Hematopoietic multipotent progenitor cell treated with erythropoietin and hydrocortisone succinate and interleukin-3 and kit ligand, for 4 days (in vitro differentiated cells): ENCODE results near the gene ECHS1.
"Not testable (repeated sequence)": the region's sequence is repeated elsewhere in the genome, so short reads cannot be mapped to it uniquely, and the experiment has no call there.

Experiments
- DNase-seq: peaks from one replicate; pipeline ENCODE4 v3.0.0-alpha.2; 2015

The ECHS1 gene

DNA sequence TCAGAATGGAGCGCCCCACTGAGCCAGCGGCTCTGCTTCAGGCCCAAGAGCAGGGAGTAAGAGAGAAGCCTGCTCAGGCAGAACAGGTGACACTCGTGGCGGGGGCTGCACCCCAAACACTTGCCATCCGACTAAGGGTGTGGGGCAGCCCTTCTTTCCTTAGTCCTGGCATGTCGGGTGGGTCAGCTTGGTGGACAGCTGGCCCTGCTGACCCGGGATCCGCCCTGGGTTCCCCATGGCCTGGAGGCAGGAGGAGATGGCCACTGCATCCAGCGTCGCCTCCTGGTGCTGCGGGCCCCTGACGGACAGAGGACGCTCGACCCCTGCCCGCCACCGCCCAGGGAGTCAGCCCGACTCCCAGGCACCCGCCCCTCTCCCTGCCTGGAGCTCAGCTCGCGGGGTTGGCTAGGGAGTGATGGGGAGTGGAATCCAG lies 4.7 kb upstream of the ECHS1 start:
- no peak for DNase-seq

GRCh38 chr10:133377025-133377817 lies 4.1 kb upstream of the ECHS1 start:
- no peak for DNase-seq

GRCh38 chr10:133376183-133376582 lies 3.0 kb upstream of the ECHS1 start:
- DNase-seq: not testable (repeated sequence)

DNA sequence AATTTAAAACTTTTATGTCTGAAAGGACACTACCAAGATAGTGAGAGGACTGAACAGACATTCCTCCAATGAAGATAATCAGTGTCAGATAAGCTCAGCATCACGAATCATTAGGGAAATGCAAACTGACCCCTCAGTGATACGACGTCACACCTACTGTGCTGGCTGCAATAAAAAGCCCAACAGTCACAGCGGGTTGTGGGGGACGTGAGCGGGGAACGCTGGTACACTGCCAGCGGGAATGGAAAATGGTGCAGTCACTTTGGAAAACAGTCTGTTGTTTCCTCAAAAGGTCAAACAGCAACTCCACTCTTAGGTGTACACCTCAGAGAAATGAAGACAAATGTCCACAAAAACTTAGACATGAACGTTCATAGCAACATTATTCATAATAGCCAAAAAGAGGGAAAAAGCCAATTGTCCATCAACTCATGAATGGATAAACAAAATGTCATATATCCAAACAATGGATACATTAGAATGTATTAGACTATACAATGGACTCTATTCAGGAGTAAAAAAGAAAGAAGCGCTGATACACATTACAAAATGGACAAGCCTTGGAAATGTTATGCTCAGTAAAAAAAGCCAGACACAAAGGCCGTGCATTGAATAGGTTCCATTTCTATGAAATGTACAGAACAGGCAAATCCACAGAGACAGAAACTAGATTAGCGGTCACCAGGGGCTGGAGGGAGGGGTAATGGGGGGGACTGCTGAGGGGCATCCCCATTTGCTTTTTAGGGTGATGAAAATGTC lies 2.4 kb upstream of the ECHS1 start:
- DNase-seq: no peak

GRCh38 chr10:133372507-133372906 lies 647 bp downstream of the ECHS1 start:
- DNase-seq: no peak

DNA sequence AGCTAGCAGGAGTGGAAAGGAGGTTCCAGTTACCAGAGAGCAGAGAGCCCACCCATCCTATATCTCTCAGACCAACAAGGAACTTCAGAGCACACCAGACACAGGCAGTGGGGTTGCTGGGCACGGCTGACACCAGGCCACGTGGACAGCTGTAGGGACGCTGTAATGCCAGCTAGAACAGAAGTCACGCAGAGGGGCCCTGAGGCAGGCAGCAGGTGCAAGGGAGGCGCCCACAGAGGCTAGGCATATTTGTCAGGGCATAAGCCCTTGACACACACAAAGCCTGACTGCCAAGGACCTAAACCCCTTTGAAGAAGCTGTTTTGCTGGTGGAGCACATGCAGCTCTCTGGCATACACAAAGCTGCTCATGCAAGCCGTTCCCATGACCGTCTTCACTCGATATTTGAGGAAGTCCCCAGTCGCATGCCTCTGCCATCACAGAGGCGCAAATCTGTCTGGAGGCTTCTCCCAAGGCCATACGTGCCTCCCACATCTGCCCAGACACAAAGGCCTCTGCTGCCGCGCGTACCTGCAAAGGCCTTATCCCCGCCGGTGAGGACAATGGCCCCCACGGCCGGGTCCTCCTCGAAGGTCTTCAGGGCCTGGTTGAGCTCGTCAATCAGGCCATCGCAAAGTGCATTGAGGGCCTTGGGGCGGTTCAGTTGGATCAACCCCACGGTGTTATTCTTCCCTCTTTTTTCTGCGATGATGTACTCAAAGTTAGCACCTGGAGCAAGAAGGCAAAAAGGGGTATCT lies 2.9 kb downstream of the ECHS1 start:
- no peak for DNase-seq

DNA sequence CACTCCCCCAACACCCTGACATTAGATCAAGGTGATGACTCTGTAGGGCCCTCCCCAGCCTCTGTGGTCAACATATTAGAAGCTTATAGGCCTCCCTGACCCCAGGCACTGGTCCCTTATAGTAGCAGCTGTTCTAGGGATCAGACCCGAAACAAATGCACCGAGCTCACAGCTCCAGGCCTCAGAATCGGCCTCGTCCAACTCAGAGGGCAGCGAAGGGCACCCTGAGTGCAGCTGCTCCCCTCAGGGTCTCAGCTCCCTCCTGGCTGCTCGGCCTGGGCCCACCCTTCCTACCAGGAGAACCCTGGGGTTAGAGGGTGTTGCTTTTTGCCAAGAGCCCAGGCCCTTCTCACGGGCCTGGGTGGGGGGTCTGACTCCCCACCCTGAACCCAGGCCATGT lies 5.0 kb downstream of the ECHS1 start:
- DNase-seq: no peak

GRCh38 chr10:133367461-133367860 lies 5.7 kb downstream of the ECHS1 start:
- DNase-seq: not testable (repeated sequence)

GRCh38 chr10:133366751-133367150 lies 6.4 kb downstream of the ECHS1 start:
- DNase-seq: no peak

- DNase-seq: no peak
Observed at GRCh38 chr10:133366130-133366478, 7.0 kb downstream of the ECHS1 start.

GRCh38 chr10:133365461-133366129 lies 7.6 kb downstream of the ECHS1 start:
- no peak for DNase-seq

- no peak for DNase-seq
Observed at GRCh38 chr10:133364645-133365431, 8.3 kb downstream of the ECHS1 start.

DNA sequence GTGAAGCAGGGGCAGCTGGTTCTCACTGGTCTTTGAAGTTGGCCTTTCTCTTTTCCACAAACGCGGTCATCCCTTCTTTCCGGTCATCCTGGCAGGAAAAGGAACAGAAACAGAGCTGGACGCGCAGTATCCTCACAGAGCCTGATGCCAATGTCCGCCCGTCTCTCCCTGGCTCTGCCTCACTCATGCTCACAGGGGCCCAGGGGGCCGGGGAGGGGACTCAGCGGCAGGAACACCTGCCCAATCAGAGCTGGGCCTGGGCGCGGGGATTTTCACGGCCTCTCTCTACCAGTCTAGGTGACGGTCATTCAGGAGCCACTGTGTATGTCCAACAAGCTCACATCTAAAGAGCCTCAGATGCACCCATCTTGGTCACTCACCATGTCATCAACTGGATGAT lies 10.3 kb downstream of the ECHS1 start:
- no peak for DNase-seq

DNA sequence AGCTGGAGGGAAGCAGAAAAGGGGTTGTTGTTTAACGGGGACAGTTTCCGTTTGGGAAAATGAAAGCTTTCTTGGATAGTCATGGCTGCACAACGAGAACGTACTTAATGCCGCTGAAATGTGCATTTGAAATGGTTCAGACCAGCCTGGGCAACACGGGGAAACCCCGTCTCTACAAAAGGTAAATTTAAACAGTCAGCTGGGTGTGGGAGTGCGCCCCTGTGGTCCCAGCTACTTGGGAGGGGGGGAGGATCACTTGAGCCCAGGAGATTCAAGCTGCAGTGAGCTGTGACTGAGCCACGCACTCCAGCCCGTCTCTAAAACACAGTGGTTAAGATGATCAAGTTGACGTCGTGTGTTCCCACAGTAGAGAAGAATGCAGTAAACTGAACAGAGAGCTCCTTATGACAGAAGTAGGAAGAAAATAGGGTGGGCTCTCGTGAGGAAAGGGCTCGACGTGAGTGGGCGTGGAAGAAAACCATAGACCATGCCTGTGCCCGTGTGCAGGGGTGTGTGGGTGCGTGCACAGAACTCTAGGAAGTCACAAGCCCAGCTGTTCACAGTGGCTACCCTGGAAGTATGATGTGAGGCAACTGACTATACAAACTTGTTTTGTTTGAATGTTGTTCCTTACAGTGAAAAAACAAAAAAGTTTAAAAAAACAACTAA lies 11.2 kb downstream of the ECHS1 start:
- no peak for DNase-seq

DNA sequence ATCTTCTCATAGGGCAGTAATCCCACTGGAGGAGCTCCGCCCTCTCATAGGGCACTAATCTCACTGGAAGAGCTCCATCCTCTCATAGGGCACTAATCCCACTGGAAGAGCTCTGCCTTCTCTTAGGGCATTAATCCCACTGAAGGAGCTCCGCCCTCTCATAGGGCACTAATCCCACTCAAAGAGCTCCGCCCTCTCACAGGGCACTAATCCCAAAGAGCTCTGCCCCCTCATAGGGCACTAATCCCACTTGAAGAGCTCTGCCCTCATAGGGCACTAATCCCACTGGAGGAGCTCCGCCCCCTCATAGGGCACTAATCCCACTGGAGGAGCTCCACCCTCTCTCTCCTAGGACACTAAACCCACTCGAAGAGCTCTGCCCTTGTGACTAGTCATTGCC lies 11.9 kb downstream of the ECHS1 start:
- no peak for DNase-seq

- DNase-seq: peak; percentile 45
Observed at GRCh38 chr10:133359972-133360610, 13.1 kb downstream of the ECHS1 start.

GRCh38 chr10:133359554-133359971 lies 13.6 kb downstream of the ECHS1 start:
- DNase-seq: peak; percentile 43

DNA sequence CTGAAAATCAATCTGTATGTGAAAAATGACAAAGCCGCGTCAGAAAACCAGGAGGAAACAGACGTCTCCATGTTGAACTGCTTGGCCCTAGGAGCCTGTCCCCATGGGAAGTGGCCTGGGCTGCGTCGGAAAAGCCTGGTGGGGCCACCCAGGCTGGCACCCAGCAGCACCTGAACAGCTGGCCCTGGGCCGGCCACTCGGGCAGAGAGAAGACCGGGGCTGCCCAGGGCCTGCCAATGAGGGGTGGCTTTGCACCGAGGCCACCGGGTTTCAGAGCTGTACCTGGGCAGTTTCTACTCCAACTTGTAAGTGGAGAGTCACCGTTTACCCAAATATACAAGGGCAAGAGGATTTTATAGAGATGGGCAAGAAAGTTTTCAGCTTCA lies 14.2 kb downstream of the ECHS1 start:
- DNase-seq: no peak

DNA sequence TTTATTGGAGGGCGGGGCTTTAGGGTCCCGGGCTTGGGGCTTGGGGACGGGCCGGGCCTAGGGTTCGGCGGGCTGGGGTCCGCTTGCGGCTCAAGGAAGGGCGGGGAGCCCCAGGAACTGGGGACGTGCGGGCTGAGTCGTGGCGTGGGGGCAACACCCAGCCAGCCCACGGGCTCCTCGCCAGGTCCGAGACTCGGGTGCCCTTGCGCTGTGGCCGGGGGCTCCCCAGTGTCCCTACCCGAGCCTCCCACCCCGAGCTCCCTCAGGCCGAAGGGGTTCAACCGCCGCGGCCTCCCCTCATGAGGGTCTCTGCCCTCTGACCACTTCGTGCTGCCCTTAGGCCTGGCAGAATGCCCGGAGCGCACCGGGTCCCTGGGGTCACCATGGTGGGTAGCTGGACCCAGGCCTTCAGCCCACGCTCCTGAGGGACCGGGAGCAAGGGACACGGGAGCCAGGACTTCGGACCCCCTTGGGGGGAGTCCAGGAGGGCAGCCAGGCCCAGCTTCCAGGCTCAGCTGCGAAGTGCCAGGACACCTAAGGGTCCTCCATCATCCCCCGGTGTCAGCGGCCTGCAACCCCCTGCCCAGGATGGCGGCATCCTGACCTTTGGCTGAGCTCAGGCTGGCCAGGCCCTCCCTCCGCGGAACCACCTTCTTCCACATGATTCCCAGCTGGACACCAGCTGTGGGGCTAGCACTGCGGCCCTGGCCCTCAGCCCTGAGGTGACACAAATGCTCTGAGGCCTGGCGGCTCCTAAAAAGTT lies 14.8 kb downstream of the ECHS1 start:
- DNase-seq: no peak
